ENCODE measurements around the gene ELAPOR2.

ELAPOR2 gene

DNA sequence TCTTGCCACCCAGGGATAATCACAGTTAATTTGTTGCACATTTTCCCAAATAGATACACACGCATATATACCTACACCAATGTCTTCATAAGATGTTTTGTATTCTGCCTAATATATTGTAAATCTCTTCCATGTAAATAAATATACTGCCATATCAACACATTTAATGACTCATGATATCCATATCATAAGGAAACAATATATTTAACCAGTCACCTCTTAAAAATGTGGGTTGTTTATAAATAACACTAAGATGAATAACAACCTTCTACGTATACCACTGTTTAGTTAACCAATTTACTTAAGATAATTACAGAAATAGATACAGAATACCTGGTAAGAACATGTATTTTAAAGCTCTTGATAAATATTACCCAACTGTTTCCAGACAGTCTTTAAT lies 38.2 kb downstream of the ELAPOR2 start:
- no peak overlapping the region for H3K9ac ChIP-seq
- no peaks in the 10 kb centered on the region for H3K27me3 ChIP-seq
- H3K4me2 ChIP-seq, result no peak overlapping the region
- no peak overlapping the region for H3K4me3 ChIP-seq
- H3K36me3 ChIP-seq, result no peaks in the 10 kb centered on the region
- no peaks in the 10 kb centered on the region for H4K20me1 ChIP-seq
- TF ChIP-seq Cebpa-rat (IDR thresholded peaks at IDR 0.05), result no peak
- no peak overlapping the region for H3K27ac ChIP-seq
- no peaks in the 10 kb centered on the region for H3K4me1 ChIP-seq
- no peaks in the 10 kb centered on the region for H3K9me3 ChIP-seq

DNA sequence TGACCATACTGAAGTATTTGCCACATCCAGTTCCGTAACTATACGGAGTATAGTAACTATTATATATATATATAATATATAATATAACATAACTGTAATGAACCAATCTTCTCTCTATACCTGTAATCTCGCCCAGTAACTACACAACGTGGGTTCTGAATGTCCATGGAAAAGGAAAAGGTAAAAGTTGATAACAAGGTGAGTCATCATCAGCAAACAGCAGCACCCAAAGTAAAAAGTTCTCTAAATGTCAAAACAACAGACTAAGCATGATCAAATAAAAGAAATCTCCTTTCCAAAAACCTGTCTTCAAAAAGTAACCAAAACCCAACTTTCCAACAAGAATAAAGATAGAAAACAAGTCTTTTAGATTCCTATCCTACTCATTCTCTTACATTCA lies 42.8 kb downstream of the ELAPOR2 start:
- no peak for TF ChIP-seq Cebpa-rat (IDR thresholded peaks at IDR 0.05)

DNA sequence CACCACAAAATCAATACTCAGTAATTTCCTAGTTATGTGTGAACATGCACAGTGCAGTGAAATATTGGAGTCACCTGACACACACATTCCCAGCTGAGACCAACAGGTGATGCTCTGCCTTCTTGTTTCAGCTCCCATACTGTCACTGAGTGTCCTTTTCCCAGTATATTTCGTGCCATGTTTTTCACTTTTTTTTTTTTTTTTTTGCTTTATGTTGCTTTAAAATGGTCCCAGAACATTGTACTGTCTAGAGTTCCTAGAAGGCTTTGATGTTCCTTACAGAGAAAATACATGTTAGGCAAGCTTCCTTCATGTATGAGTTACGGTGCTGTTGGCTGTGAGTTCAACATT lies 45.6 kb downstream of the ELAPOR2 start:
- no peak for TF ChIP-seq Cebpa-rat (IDR thresholded peaks at IDR 0.05)
- Histone ChIP-seq H4K20me1 (no peaks in the 10 kb centered on the region), H3K4me3 (no peak overlapping the region), H3K36me3 (no peaks in the 10 kb centered on the region), H3K4me2 (no peak overlapping the region), H3K9me3 (no peaks in the 10 kb centered on the region), H3K27me3 (no peaks in the 10 kb centered on the region), H3K9ac (no peak overlapping the region), H3K4me1 (no peaks in the 10 kb centered on the region), H3K27ac (no peak overlapping the region)

More for the DNA sequence above, 42.8 kb downstream of the ELAPOR2 start:
- Histone ChIP-seq H3K9me3 (no peaks in the 10 kb centered on the region), H3K4me1 (no peaks in the 10 kb centered on the region), H3K4me2 (no peak overlapping the region), H3K9ac (no peak overlapping the region), H3K27me3 (no peaks in the 10 kb centered on the region), H3K36me3 (no peaks in the 10 kb centered on the region), H3K4me3 (no peak overlapping the region), H4K20me1 (no peaks in the 10 kb centered on the region), H3K27ac (no peak overlapping the region)

DNA sequence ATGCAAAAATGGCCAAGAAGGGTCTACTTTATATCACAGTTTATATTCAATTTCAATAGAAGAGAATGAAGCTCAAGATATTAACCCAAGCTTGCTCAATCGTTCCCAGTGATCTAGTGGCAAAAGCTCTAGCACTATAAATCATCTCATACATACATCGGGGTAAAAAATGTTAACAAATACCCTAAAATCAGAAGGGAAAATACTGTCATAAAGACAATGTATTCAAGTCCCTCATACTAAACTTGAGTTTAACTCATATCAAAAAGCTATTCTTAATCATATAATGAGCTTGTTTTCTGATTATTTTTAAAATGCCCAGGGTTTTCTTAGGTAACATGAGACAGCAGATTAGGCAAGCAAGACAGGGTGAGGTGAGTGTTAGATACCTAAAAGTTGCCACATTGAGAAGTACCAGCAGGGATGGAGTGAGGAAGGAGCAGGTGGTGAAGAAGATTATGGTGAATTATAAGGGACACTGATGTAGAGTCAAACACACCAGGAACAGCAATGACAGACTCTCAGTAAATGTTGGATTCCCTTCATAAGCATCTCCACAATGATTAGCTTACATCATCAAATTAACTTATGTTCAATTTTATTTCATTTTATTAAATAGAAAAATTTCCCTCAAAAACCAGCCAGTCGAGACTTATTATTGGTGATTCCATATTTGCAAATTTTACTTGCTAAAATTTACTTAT lies 46.2 kb downstream of the ELAPOR2 start:
- Histone ChIP-seq H3K4me2 (no peak overlapping the region), H4K20me1 (no peaks in the 10 kb centered on the region), H3K4me3 (no peak overlapping the region), H3K9ac (no peak overlapping the region), H3K27me3 (no peaks in the 10 kb centered on the region), H3K36me3 (no peaks in the 10 kb centered on the region), H3K9me3 (no peaks in the 10 kb centered on the region), H3K27ac (no peak overlapping the region), H3K4me1 (no peaks in the 10 kb centered on the region)
- no peak for TF ChIP-seq Cebpa-rat (IDR thresholded peaks at IDR 0.05)
